Inflammatory macrophage (primary cell): Measurements from ENCODE around the gene PCDH9.

Experiments used
- DNase-seq, 2 donors: peaks; one replicate each; pipeline ENCODE4 v3.0.0-alpha.2; 2020 to 2022

The PCDH9 gene

DNA sequence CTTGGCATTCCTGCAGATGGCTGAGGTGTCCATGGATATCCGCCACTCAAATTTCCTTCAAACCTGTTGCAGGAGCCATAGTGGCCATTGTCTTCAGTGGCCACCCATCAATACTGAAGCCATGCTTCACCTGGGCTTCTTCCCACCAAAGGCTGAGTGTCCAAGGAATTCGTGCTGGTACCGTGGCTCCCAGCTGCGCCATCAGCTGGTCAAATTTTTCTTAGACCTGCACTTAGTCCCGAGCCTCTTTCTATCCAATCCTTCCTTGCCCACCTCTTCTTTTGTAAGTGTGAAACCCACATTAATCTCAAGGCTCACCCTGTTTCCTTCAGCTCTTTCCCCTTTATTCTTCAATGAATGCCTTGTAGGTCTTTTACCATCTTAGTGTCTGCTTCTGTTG lies 152.1 kb downstream of the PCDH9 start:
- no peak for DNase-seq

- no peak for DNase-seq
Measured at GRCh38 chr13:67077132-67077531, 153.0 kb downstream of the PCDH9 start.

DNA sequence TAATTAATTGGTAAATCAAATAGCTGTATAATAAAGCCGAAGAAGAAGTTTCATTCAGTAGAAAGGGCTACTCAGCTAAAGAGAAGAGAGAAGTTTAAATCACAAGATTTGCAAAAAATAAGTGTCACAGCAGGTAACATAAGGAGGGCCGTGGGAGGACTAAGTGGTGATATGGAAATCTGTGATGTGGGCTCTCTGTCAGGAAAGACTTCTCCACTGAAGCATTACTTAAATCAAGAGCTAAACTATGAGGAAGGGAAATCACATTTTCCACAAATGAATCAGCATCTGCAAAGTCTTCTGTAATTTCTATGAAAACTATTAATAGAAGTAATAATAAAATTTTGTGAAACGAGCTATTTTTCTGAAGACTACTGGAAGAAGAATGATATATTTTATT lies 153.8 kb downstream of the PCDH9 start:
- no peak for DNase-seq

- no peak for DNase-seq
Measured at GRCh38 chr13:67075239-67075638, 154.9 kb downstream of the PCDH9 start.

DNA sequence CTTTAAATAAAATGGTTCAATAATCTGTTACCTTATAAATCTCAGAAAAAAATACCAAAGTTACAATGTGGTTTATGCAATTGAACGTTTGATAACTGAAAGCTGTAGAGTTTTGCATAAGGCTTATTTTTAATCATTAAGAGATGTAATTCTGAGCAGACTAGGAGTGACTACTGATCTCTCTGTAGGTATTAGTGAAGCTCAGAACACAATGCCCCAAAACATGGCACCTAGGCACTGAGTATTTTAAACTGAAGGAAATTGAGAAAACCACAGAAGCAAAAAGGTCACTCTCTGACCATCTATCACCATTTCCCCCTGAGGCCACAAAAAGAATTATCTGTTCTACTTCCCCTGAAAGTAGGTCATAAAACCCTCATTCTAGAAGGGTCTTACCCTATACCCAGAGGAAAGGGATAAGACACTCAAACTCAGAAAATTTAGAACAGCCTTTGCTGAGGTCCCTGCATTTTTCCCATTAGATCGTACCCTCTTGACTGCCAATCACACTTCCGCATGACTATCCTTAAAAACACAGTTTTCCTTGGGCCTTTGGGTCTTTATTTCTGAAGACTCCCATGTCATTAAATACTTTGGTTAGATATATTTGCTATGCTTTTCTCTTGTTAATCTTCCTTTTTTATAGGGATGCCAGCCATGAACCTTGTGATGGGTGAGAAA lies 158.1 kb downstream of the PCDH9 start:
- DNase-seq: no peak

- no peak for DNase-seq
Measured at GRCh38 chr13:67070306-67070705, 159.8 kb downstream of the PCDH9 start.

GRCh38 chr13:67069117-67069767 lies 160.9 kb downstream of the PCDH9 start:
- no peak for DNase-seq

DNA sequence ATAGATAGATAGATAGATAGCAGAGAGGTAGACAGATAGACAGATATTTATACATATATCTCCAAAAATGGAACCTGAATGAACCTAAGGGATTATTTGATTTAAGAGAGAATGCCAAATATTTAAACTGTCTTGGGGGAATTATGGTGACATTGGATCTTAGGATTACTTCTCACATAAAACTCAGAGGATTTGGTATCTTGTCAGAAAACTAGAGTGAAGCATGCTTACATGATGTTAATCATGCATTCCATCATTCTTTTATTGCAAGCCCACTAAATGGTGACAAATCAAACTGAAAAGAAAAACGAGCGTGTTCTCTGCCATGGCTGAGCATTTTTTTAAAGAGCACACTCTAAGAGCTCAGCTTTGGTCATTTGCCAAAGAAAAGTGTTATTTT lies 165.2 kb downstream of the PCDH9 start:
- no peak for DNase-seq

DNA sequence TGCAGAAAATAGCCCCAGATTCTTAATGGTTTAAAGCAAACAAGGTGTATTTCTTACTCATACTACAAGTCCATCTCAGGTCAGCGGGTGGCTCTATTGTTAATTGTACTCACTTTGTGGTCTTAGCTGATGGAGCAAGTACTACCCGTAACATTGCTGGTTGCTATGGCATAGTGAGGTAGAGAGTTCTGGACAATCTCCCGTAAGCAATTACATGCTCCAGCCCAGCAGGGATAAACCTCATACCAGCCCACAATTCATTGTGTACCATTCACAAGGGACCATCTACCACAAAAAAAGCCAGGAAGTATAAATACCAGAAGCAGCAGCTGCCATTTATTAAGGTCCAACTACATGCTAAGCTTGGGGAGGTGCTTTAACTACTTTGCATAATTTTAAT lies 167.1 kb downstream of the PCDH9 start:
- DNase-seq: no peak

DNA sequence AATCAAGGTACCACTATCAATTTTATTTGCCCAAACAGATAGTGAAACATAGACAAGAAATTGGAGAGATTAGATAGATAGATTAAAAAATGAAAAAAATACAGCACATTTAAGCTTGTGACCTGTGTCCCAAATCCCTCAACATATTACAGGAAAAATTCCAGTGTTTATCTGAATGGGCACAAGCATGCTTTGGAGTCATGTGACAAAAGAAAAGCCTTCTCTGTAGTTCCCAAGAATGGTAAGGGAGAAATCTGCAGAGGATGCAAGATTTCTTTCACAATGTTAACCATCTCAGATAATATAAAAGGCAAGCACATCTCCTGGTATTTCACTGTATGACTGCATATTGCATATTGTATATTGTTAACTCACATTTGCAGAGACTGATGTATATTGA lies 168.0 kb downstream of the PCDH9 start:
- DNase-seq: no peak

DNA sequence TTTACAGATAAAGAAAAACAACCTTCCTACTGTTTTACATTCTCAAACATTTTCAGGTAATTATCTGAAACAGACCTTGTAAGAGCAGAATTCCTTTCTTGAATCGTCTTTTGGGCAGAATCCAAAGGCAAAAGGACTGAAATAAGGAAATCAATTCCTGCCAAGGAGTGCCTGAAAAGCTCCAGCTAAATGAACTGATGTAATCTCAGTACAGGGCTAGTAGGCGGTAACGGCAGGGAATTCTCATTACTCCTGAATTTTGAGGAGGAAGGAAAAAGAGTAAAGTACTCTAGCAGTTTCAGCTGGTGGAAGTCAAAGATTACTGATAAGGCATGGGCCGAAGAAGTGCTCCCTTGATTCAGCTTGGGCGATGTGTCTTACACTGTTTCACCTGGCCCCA lies 168.4 kb downstream of the PCDH9 start:
- no peak for DNase-seq

DNA sequence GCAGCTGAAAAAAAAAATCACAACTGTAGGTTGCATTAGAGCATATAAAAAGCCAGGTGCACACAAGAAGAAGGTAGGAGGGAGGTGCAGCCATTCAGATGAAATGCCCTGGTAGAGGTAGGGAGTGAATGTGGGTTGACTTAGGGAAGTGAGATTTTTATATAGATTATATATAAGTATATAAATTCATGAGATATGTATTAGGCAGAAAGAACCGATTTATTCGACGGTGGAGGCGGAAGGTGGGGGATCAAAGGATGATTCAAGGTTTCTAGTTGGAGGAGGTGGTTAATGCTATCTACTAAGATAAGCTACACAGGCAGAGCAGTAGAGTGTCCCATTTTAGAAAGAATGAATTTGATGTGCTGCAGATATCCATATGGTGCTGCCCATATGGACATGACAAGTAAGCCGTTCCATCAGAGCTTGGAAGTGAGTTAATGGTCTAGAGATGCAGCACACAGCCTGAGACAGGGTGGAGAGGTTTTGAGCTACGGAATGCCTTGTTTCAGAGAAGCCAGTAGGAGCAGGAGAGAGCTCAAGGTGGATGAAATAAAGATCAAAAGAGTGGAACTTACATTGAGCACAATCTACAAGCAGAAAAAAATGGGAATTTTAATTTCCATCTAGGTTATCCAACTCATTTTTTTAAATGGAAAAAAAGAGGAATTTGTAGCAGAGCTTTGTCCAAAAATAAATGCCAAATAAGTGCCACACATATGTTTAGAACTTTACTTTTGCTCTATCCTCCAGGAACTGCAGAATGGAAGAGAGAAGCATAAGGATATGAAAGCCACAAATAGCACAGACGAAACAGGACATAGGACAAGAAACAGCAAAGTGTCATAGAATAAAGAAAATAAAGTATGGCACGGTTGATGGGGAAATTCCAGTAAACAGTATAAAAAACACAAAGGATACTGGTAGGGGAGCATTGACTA lies 177.3 kb downstream of the PCDH9 start:
- DNase-seq: no peak

DNA sequence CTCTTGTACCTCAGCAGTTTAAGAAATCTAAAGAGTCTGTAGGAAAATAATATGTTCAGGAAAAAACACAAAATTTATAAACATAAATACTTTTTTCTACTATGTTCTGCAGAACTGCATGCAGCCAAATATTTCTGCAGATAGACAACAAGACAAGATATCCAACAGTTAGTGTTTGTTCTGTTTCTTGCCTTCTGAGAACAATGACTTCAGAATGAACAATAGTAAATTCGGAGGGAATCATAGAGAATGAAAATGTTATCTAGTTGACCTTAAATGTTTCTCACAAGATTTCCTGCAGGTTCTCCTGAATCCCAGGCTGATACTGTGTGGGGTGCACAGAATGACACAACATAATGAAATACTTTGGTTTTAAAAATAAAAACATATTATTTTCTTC lies 180.4 kb downstream of the PCDH9 start:
- no peak for DNase-seq

GRCh38 chr13:67048821-67049150 lies 181.3 kb downstream of the PCDH9 start:
- no peak for DNase-seq

GRCh38 chr13:67048084-67048820 lies 181.9 kb downstream of the PCDH9 start:
- DNase-seq: no peak

- DNase-seq: no peak
Measured at GRCh38 chr13:67045357-67045756, 184.8 kb downstream of the PCDH9 start.

DNA sequence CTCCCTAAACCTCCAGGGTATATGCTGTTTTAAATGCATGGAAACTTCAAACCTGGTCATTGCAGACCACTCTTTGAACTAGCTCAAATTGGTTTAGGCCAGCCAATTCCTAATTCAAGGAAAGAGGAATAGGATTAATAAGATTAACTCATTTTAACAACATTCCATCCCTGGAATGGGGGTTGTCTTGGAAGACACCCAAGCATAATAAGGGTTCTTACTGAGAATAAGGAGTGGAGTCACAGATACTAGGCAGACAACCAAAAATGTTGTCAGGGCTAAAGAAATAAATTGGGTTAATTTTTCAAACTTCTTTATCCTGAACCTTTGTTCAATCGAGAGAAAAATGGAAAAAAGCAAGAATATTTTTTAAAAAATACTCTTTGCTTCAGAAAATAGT lies 186.2 kb downstream of the PCDH9 start:
- DNase-seq: no peak

DNA sequence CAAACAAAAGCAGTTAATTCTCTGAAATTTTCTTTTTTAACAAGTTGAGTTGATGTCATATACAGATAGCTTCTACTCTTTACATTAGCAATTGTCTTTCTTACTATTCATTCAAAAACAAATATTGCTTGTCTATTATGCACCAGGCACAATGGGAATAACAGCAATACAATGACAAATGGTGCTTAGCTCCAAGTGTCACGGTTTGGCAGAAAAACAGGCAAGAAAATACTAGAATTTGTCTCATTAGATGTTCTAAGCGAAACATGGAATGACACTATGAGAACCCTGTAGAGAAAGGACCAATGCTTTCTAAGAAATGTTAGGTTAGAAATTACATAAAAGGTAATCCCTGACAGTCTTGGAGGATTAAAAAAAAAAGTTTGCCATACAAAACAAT lies 187.6 kb downstream of the PCDH9 start:
- no peak for DNase-seq

- no peak for DNase-seq
Measured at GRCh38 chr13:67036699-67037457, 193.3 kb downstream of the PCDH9 start.

DNA sequence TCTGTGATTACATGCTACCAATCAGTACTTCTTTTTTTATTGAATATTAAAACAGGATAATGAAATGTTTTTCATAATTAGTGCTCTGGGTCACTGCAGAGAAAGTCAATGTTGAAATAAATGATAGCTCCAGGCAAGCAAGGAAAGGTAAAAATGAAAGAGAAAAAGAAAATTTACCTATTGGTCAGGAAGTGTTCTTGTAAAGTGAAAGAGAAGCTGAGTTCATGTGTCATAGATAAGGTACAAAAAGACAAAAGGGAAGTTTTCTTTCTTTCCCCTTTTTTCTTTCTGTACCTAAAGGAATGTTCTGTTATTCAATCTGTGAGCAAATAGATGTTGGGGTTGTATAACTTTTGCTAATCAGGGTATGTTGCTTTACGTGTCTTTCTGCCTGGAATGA lies 197.0 kb downstream of the PCDH9 start:
- DNase-seq: no peak

DNA sequence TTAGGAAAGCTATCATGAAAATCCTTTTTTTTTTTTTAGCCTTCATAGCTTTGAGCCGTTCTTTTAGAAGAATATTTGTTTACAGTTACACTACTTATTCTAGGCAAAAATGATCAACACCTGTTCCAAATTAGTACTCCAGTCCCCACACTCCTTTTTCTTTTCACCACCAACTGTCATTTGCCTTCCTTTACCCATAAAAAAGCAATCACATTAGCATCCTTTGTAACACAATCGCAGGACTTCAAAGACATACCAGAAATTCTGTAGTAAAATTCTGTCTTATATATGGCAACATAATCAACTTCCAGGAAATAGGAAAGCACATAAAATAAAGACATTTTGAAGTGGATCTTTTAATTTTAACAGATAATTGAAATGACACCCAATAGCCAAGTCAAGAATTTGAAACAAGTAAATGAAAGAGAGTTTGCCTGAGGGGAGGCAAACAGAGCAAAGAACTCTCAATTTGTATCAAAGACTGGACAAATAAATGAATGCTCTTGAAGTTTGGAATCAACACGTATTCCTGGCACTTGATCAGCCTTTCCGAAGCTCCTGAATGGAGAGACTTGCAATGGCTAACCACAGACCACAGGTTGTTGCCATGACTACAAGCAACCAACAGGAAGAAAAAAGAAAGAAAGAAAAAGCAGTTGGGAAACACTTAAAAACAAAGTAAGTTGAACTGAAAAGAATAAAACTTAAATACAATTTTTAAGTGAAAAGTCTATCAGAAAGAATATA lies 206.8 kb downstream of the PCDH9 start:
- DNase-seq: no peak

GRCh38 chr13:67018775-67019174 lies 211.4 kb downstream of the PCDH9 start:
- DNase-seq: no peak
